ENCODE results near the gene PIK3R3.

Gene PIK3R3

DNA sequence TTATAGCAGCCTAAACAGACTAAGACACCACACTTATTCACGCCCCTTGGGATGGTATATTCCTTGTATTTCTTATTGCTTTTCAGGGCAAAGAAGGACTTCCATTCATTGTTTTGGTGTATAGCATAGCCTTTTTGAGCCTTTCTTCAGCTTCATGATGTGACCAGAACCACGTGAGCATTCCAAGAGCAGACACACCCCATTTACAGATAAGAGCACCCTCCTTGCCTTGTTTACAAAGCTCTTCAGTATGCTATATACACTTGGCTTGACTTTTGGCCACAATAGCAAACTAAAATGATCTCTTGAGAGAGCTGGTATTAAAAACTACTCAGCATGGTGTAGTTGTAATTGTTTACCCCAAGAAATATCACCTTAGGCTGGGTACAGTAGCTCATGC lies 78.7 kb downstream of the PIK3R3 start:
- TF ChIP-seq, protein P1, sequence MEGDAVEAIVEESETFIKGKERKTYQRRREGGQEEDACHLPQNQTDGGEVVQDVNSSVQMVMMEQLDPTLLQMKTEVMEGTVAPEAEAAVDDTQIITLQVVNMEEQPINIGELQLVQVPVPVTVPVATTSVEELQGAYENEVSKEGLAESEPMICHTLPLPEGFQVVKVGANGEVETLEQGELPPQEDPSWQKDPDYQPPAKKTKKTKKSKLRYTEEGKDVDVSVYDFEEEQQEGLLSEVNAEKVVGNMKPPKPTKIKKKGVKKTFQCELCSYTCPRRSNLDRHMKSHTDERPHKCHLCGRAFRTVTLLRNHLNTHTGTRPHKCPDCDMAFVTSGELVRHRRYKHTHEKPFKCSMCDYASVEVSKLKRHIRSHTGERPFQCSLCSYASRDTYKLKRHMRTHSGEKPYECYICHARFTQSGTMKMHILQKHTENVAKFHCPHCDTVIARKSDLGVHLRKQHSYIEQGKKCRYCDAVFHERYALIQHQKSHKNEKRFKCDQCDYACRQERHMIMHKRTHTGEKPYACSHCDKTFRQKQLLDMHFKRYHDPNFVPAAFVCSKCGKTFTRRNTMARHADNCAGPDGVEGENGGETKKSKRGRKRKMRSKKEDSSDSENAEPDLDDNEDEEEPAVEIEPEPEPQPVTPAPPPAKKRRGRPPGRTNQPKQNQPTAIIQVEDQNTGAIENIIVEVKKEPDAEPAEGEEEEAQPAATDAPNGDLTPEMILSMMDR (IDR thresholded peaks at IDR 0.05): no peak
- Histone ChIP-seq H3K9me3 (no peaks in the 10 kb centered on the region), H3K36me3 (no peaks in the 10 kb centered on the region), H3K27ac (no peak overlapping the region), H3K27me3 (no peaks in the 10 kb centered on the region), H3K4me3 (ENCODE audit: low read depth in 1 of 2, low read length in 1 of 2) (no peak overlapping the region), H3K4me1 (ENCODE audit: control insufficient read depth in 1 of 2, insufficient read depth in 1 of 2, low read depth in 1 of 2, low read length in 1 of 2) (no peaks in the 10 kb centered on the region)

DNA sequence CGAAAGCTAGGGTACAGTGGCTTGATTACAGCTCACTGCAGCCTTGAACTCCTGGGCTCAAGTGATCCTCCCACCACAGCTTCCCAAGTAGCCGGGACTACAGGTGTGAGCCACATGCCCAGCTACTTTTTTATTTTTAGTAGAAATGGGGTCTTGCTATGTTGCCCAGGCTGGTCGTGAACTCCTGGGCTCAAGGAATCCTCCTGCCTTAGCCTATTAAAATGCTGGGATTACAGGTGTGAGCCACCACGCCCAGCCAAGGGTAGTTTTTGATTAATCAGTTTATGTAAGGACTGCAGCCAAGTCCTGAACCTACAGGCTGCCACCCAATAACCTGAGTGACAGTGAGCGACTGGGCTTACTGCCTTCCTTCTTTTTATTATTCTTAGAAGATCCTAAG lies 88.3 kb downstream of the PIK3R3 start:
- Histone ChIP-seq H3K27ac (no peak overlapping the region), H3K4me1 (ENCODE audit: control insufficient read depth in 1 of 2, insufficient read depth in 1 of 2, low read depth in 1 of 2, low read length in 1 of 2) (peaks cover 8 to 9% of the 10 kb centered on the region in 2 experiments), H3K4me3 (ENCODE audit: low read depth in 1 of 2, low read length in 1 of 2) (no peak overlapping the region), H3K27me3 (no peaks in the 10 kb centered on the region), H3K9me3 (no peaks in the 10 kb centered on the region), H3K36me3 (no peaks in the 10 kb centered on the region)
- TF ChIP-seq, protein P1 (IDR thresholded peaks at IDR 0.05): no peak

DNA sequence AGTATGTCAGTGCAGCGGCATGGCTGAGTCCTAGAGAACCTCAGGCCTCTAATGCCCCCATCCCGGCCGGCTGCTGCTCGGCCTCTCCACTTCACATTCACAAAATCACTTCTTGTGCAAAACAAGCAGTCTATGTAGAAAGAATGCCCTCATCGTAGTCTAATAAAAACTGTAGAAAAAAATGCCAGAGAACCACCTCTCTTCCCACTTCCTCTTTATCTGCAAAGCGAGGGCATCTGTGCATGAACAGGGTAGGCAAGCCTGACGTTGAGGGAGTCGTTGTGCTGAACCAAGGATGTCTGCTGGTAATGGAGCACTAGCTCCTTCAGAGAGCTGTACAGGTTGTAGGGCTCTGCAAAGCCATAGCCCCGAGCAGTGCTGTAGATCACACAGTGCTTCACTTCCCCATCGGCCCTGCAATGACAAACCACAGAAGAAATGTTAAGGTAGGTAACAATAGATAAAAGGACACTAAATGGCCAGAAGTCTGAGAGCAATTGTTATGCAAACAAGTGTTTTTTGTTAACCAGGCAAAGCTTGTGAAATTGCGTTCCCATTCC lies 88.9 kb downstream of the PIK3R3 start:
- H3K27ac ChIP-seq: no peak overlapping the region
- TF ChIP-seq, protein P1 (IDR thresholded peaks at IDR 0.05): no peak
- H3K9me3 ChIP-seq: no peaks in the 10 kb centered on the region
- no peaks in the 10 kb centered on the region for H3K36me3 ChIP-seq
- H3K27me3 ChIP-seq: no peaks in the 10 kb centered on the region
- peaks cover 8 to 9% of the 10 kb centered on the region in 2 experiments for H3K4me1 ChIP-seq (ENCODE audit: control insufficient read depth in 1 of 2, insufficient read depth in 1 of 2, low read depth in 1 of 2, low read length in 1 of 2)
- H3K4me3 ChIP-seq (ENCODE audit: low read depth in 1 of 2, low read length in 1 of 2): no peak overlapping the region

DNA sequence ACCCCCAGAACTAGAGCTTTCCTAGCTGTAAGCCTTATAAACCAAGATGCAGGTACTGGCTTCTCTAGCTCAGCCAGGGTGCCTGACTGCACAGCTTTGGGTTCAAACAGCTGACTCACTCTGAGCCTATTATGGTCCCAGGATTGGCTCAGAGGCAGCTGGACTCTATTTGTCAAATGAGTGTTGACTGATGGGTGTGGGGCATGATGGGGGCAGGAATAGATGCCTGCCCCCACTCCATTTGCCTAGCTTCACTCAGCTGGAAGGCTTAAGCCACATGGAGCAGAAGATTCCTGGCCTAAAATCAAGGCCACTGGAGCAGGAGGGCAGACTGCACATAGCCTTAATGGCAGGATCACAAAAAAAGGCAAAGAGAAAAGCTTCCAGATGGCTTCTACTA lies 90.5 kb downstream of the PIK3R3 start:
- no peaks in the 10 kb centered on the region for H3K9me3 ChIP-seq
- H3K4me1 ChIP-seq (ENCODE audit: control insufficient read depth in 1 of 2, insufficient read depth in 1 of 2, low read depth in 1 of 2, low read length in 1 of 2): peaks cover 8 to 14% of the 10 kb centered on the region in 2 experiments
- no peak overlapping the region for H3K27ac ChIP-seq
- H3K4me3 ChIP-seq (ENCODE audit: low read depth in 1 of 2, low read length in 1 of 2): no peak overlapping the region
- no peaks in the 10 kb centered on the region for H3K36me3 ChIP-seq
- H3K27me3 ChIP-seq: no peaks in the 10 kb centered on the region
- TF ChIP-seq, protein P1 (IDR thresholded peaks at IDR 0.05): no peak

DNA sequence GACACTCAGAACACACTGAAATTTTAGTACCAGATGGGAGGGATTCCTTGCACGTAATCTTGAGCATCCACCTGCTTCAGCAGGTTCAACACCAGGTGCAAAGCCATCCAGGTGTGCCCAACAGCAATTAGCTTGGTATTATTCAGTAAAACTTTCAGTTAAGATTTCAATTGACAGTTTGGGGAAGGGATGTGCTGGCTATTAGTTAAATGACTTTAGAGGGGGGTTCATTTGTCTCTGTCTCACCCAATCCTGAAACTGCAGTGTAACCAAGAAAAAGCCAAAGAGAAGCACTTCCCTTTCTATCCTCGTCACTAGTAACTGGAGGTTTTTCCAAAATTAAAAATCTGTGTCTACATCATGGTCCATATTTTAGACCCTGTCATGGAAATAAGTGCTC lies 90.9 kb downstream of the PIK3R3 start:
- no peaks in the 10 kb centered on the region for H3K27me3 ChIP-seq
- H3K27ac ChIP-seq: no peak overlapping the region
- H3K4me1 ChIP-seq (ENCODE audit: control insufficient read depth in 1 of 2, insufficient read depth in 1 of 2, low read depth in 1 of 2, low read length in 1 of 2): peaks cover 8 to 18% of the 10 kb centered on the region in 2 experiments
- H3K36me3 ChIP-seq: no peaks in the 10 kb centered on the region
- TF ChIP-seq, protein P1 (IDR thresholded peaks at IDR 0.05): no peak
- H3K4me3 ChIP-seq (ENCODE audit: low read depth in 1 of 2, low read length in 1 of 2): no peak overlapping the region
- no peaks in the 10 kb centered on the region for H3K9me3 ChIP-seq

All from neutrophil (primary cell).